HEK293 (cell line): Measurements from ENCODE around the gene AOAH.

Experiments used
- MYNN ChIP-seq: fragments of 450-650 bp; formaldehyde crosslinking; IDR thresholded peaks from 2 replicates; pipeline ENCODE4 v1.5.1; 2016; ENCODE audit warnings: missing biosample characterization, missing genetic modification characterization, borderline replicate concordance
- SCRT2 ChIP-seq: fragments of 450-650 bp; formaldehyde crosslinking; IDR thresholded peaks from 2 replicates; pipeline ENCODE4 v1.5.1; 2016; ENCODE audit warnings: missing biosample characterization, missing genetic modification characterization
- SETDB1 ChIP-seq: IDR thresholded peaks from one replicate; pipeline ENCODE4 v1.6.1; 2017; ENCODE audit warnings: mild to moderate bottlenecking, low read length, moderate library complexity, mixed read lengths; ENCODE audit not compliant: insufficient read length
- ZNF645 ChIP-seq: fragments of 450-650 bp; formaldehyde crosslinking; IDR thresholded peaks from 2 replicates; pipeline ENCODE4; 2016; ENCODE audit warnings: missing biosample characterization, missing genetic modification characterization
- TF ChIP-seq, protein P1 (sequence below): fragments of 450-650 bp; formaldehyde crosslinking; IDR thresholded peaks from 2 replicates; pipeline ENCODE4 v1.5.1; 2016; ENCODE audit warnings: missing biosample characterization, missing genetic modification characterization

- no peak for TF ChIP-seq SCRT2 (tag by site-specific recombination)
- TF ChIP-seq, protein P1, sequence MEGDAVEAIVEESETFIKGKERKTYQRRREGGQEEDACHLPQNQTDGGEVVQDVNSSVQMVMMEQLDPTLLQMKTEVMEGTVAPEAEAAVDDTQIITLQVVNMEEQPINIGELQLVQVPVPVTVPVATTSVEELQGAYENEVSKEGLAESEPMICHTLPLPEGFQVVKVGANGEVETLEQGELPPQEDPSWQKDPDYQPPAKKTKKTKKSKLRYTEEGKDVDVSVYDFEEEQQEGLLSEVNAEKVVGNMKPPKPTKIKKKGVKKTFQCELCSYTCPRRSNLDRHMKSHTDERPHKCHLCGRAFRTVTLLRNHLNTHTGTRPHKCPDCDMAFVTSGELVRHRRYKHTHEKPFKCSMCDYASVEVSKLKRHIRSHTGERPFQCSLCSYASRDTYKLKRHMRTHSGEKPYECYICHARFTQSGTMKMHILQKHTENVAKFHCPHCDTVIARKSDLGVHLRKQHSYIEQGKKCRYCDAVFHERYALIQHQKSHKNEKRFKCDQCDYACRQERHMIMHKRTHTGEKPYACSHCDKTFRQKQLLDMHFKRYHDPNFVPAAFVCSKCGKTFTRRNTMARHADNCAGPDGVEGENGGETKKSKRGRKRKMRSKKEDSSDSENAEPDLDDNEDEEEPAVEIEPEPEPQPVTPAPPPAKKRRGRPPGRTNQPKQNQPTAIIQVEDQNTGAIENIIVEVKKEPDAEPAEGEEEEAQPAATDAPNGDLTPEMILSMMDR (tag by site-specific recombination), result no peak
- TF ChIP-seq SETDB1, result no peak
- no peak for TF ChIP-seq ZNF645 (tag by site-specific recombination)
- no peak for TF ChIP-seq MYNN (tag by site-specific recombination)
Observed at GRCh38 chr7:36484265-36484664, 240.0 kb downstream of the AOAH start.
